HG03520 (cell line): ENCODE measurements around the gene KCNC1.

Source experiments
- ATAC-seq: cut with Tn5 transposase; IDR thresholded peaks from one replicate; pipeline ENCODE4 v1.9.1; 2021; ENCODE audit warnings: mild to moderate bottlenecking, moderate library complexity; ENCODE audit not compliant: unreplicated experiment

KCNC1 gene

GRCh38 chr11:17771841-17772401, 37.3 kb downstream of the KCNC1 start:
- no peak for ATAC-seq

- ATAC-seq = no peak
These were observed 38.4 kb downstream of the KCNC1 start for GRCh38 chr11:17772704-17773600.

- no peak for ATAC-seq
These were observed 39.1 kb downstream of the KCNC1 start for GRCh38 chr11:17773674-17774073.

GRCh38 chr11:17774232-17775034, 39.9 kb downstream of the KCNC1 start:
- no peak for ATAC-seq

- no peak for ATAC-seq
These were observed 40.4 kb downstream of the KCNC1 start for GRCh38 chr11:17775035-17775348.

GRCh38 chr11:17775507-17776211, 41.1 kb downstream of the KCNC1 start:
- ATAC-seq = no peak

- no peak for ATAC-seq
These were observed 41.8 kb downstream of the KCNC1 start for GRCh38 chr11:17776212-17776875.

- no peak for ATAC-seq
These were observed 42.6 kb downstream of the KCNC1 start for GRCh38 chr11:17777086-17777737.

GRCh38 chr11:17777738-17778091, 43.1 kb downstream of the KCNC1 start:
- no peak for ATAC-seq

- ATAC-seq = no peak
These were observed 43.8 kb downstream of the KCNC1 start for GRCh38 chr11:17778352-17778751.

- ATAC-seq = no peak
These were observed 44.6 kb downstream of the KCNC1 start for GRCh38 chr11:17778956-17779860.

GRCh38 chr11:17779861-17780594, 45.4 kb downstream of the KCNC1 start:
- ATAC-seq = no peak

- ATAC-seq = no peak
These were observed 46.1 kb downstream of the KCNC1 start for GRCh38 chr11:17780668-17781067.

- no peak for ATAC-seq
These were observed 46.6 kb downstream of the KCNC1 start for GRCh38 chr11:17781221-17781620.

- no peak for ATAC-seq
These were observed 47.0 kb downstream of the KCNC1 start for GRCh38 chr11:17781626-17782025.

GRCh38 chr11:17782145-17782544, 47.6 kb downstream of the KCNC1 start:
- ATAC-seq = no peak

- ATAC-seq = no peak
These were observed 48.2 kb downstream of the KCNC1 start for GRCh38 chr11:17782603-17783337.

- no peak for ATAC-seq
These were observed 49.3 kb downstream of the KCNC1 start for GRCh38 chr11:17783878-17784277.
